Retinal pigment epithelial cell (primary cell): Measurements from ENCODE around the gene DCN.

Experiments used
- DNase-seq: peaks from one replicate; pipeline ENCODE4 v3.0.0-alpha.2; 2010; ENCODE audit warnings: low read depth
- H3K4me3 ChIP-seq: 2 replicates; pipeline ENCODE4 v1.5.1; 2011; ENCODE audit warnings: mild to moderate bottlenecking, low read length, control low read depth, moderate library complexity
- TF ChIP-seq, protein P1 (sequence below): conservative IDR thresholded peaks from 2 replicates; pipeline ENCODE4 v1.5.1; 2011; ENCODE audit warnings: low read depth, low read length, control low read depth, inconsistent platforms

The DCN gene

DNA sequence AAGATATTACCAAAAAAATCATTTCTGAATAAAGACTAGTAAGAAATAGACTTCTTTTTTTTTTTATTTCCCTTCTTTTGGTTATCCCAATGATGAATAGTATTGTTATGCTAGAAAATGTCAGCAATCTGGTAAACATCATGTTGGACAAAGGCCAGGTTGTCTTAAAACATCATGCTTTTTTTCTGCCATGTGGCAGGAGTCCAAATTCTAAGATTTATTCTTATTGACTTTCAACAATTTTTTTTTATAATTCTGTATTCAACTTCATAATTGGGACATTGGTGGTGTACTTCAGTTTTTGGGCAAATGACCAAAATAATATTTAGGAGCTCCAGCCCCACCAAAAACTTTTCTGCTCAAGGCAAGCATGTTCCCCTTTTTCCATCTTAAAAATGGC, 10.5 kb downstream of the DCN start:
- DNase-seq = peak; percentile 53
- TF ChIP-seq, protein P1, sequence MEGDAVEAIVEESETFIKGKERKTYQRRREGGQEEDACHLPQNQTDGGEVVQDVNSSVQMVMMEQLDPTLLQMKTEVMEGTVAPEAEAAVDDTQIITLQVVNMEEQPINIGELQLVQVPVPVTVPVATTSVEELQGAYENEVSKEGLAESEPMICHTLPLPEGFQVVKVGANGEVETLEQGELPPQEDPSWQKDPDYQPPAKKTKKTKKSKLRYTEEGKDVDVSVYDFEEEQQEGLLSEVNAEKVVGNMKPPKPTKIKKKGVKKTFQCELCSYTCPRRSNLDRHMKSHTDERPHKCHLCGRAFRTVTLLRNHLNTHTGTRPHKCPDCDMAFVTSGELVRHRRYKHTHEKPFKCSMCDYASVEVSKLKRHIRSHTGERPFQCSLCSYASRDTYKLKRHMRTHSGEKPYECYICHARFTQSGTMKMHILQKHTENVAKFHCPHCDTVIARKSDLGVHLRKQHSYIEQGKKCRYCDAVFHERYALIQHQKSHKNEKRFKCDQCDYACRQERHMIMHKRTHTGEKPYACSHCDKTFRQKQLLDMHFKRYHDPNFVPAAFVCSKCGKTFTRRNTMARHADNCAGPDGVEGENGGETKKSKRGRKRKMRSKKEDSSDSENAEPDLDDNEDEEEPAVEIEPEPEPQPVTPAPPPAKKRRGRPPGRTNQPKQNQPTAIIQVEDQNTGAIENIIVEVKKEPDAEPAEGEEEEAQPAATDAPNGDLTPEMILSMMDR = no peak
- no peak overlapping the region for H3K4me3 ChIP-seq

DNA sequence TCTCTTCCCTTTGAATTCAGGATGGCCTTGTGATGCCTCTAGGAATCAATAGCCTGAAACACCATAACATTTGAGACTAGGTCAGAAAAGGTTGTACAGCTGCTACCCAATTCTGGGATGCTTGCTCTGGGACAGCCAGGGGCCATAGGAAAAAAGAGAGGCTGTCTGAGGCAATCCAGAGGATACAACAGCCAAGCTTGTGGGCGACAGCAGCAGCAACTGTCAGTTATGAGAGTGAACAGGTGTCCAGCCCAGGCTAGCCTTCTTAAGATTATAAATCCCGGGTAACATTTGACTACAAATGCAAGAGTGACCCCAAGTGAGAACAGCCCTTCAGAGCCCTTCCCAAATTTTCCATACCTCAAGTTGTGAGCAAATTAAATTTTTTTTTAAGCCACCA, 11.1 kb downstream of the DCN start:
- no peak overlapping the region for H3K4me3 ChIP-seq
- TF ChIP-seq, protein P1 = no peak
- no peak for DNase-seq

DNA sequence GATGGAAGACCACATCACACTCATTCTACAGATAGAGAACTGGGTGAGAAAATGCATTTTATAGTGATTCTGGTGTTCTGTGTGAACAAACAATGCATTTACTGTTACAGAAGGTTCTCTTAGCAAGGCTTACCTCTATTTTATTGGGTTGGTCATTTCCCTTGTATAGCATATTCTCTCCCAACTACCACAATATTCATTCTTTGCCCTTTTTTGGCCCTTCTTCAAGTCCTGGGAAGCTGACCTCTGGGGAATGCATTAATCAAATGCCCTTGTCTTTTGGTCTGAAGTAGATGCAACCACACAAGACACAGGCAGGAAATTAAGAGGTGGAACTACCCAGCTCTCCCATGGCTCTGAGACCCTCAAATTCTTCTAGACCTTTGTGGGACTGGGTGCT, 19.5 kb downstream of the DCN start:
- no peak for DNase-seq
- no peak overlapping the region for H3K4me3 ChIP-seq
- TF ChIP-seq, protein P1 = no peak

DNA sequence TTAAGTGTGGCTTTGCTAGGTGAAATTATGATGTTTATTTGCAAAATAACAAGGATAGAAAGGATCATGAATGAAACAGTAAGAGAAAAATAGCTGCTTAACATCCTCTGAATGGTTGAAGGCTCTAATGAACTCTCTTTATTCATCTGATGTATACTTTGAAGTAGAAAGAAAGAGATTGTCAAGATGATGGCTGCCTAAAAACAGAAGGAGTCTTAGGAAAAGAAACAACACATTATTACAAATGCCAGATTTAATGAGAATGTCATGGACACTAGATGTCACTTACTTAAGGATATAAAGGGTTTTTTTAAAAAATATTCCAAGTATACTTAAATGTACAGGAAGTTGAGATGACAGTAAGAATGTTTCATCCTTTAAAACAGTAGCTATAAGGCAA, 21.6 kb downstream of the DCN start:
- TF ChIP-seq, protein P1 = no peak
- no peak overlapping the region for H3K4me3 ChIP-seq
- DNase-seq = no peak

DNA sequence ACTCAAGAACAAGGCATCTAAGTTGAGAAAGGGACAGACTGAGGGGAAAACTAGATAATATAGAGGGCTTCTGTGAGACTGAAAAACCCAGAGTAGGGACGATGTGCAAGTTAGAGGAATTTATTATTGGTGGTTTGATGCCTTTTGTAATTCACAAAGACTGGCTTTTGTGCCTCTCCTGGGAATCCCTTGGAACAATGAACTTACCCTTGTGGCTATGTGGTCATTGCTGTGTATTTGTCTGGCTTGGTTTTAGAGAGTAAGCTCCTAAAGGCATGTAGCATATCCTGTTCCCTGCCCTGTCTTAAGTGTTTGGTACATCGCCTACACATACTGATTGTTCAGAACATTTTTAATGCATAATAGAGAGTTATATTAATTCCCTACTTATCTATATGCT, 26.6 kb downstream of the DCN start:
- no peak overlapping the region for H3K4me3 ChIP-seq
- DNase-seq = no peak
- TF ChIP-seq, protein P1 = no peak

DNA sequence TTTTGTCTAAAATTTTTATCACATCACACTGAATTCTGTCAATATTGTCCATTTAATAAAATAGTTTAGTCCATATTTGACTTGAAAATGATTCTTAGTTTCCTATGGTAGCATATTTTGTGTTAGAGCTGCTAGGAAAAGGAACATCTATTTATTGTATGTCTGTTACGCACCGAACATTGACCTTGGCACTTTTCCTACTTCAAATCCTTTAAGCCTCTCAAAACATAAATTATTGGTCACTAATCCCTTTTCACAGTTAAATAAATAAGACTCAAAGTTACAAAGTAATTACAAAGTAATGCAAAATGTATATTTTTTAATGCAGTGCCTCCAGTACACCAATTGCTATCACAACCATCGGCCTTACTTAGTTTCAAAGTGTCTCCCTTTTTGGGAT, 28.5 kb downstream of the DCN start:
- TF ChIP-seq, protein P1 = no peak
- DNase-seq = peak; percentile 63
- no peak overlapping the region for H3K4me3 ChIP-seq

DNA sequence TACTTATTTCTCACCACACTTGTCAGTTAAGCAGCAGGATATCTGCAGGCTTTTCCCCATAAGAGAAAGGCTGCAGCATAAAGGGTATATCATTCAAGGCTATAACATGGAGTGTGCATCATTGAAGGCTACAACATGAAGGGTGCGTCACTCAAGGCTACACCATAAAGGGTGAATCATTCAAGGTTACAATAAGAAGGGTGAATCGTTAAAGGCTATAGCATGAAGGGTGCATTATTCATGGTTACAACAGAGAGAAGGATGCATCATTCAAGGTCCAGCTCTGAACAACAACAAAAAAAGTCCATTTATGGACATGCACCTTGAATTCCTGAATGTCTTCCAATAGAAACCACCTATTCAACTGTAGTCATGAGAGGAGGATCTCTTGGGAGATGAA, 38.6 kb downstream of the DCN start:
- TF ChIP-seq, protein P1 = no peak
- no peak for DNase-seq
- no peak overlapping the region for H3K4me3 ChIP-seq
